Amniotic stem cell (primary cell): ENCODE results near the gene OR5AR1.
"Not testable (repeated sequence)": the region's sequence is repeated elsewhere in the genome, so short reads cannot be mapped to it uniquely, and the experiment has no call there.

Source experiments
- DNase-seq: peaks from one replicate; lab custom pipeline; 2025; lab: John Stamatoyannopoulos, UW

Gene OR5AR1

GRCh38 chr11:56663386-56663785 lies at the start of gene OR5AR1:
Gene OR5AR1 (plus strand): TSS chr11:56663686. CDS start chr11:56663686, 0 bp downstream.
- no peak for DNase-seq

GRCh38 chr11:56624661-56625110 lies 38.8 kb upstream of the OR5AR1 start:
- DNase-seq: no peak

GRCh38 chr11:56625946-56626345 lies 37.5 kb upstream of the OR5AR1 start:
- DNase-seq: no peak

- no peak for DNase-seq
Measured at GRCh38 chr11:56632329-56632728, 31.2 kb upstream of the OR5AR1 start.

- DNase-seq: no peak
Measured at GRCh38 chr11:56636861-56637260, 26.6 kb upstream of the OR5AR1 start.

GRCh38 chr11:56637500-56637899 lies 26.0 kb upstream of the OR5AR1 start:
- DNase-seq: no peak

GRCh38 chr11:56642339-56642738 lies 21.1 kb upstream of the OR5AR1 start, which contains the start of gene OR5AP2:
Gene OR5AP2 (minus strand): TSS chr11:56642439. CDS start chr11:56642439, 0 bp downstream.
- no peak for DNase-seq

- DNase-seq: no peak
Measured at GRCh38 chr11:56659755-56660154, 3.7 kb upstream of the OR5AR1 start.

GRCh38 chr11:56670984-56671383 lies 7.5 kb downstream of the OR5AR1 start:
- DNase-seq: no peak

GRCh38 chr11:56688554-56689100 lies 25.1 kb downstream of the OR5AR1 start:
- DNase-seq: no peak

GRCh38 chr11:56691179-56691578 lies 27.7 kb downstream of the OR5AR1 start:
- DNase-seq: not testable (repeated sequence)

- no peak for DNase-seq
Measured at GRCh38 chr11:56693428-56693827, 29.9 kb downstream of the OR5AR1 start.

GRCh38 chr11:56698795-56699194 lies 35.3 kb downstream of the OR5AR1 start, which contains the start of gene OR9G1:
Gene OR9G1 (plus strand): TSS chr11:56699095. CDS start chr11:56700388, 1,293 bp downstream.
- DNase-seq: no peak

- DNase-seq: no peak
Measured at GRCh38 chr11:56700242-56700913, 36.9 kb downstream of the OR5AR1 start.

GRCh38 chr11:56700914-56701485 lies 37.5 kb downstream of the OR5AR1 start:
- DNase-seq: no peak

- no peak for DNase-seq
Measured at GRCh38 chr11:56705784-56706396, 42.4 kb downstream of the OR5AR1 start.

- no peak for DNase-seq
Measured at GRCh38 chr11:56706486-56706885, 43.0 kb downstream of the OR5AR1 start.

- DNase-seq: no peak
Measured at GRCh38 chr11:56714206-56714605, 50.7 kb downstream of the OR5AR1 start.
